ENCODE measurements around the gene PROSER3. TPM values are rescaled to one million over a fixed set of nuclear protein-coding genes. Genes with fewer than 3 reads are reported as not detected.
A peak's percentile ranks its signal among the peaks of the same experiment; 100 is the strongest.

Gene PROSER3
- total and polyA plus RNA-seq, 2 of the 13 experiments (the other 11 are each of a cell fraction or from before 2014, with no cell fraction given) = 5.1 to 5.7 TPM

GRCh38 chr19:35748106-35749020, 9.6 kb upstream of the PROSER3 start, which contains the start of gene LIN37 (continued):
- TF ChIP-seq POLR2AphosphoS2 (IDR thresholded peaks at IDR 0.05; ENCODE audit: low read depth, low read length) = no peak
- no peak for TF ChIP-seq ETV6 (CRISPR knock-in tag; conservative IDR thresholded peaks at IDR 0.05)
- TF ChIP-seq CREB1 (IDR thresholded peaks at IDR 0.05) = peak; percentile 84
- TF ChIP-seq CREB1 (CRISPR knock-in tag; IDR thresholded peaks at IDR 0.05) = peak; percentile 96
- no peak for TF ChIP-seq RBM39 (IDR thresholded peaks at IDR 0.05; ENCODE audit: low read depth, low read length, poor library complexity, severe bottlenecking)
- no peak for TF ChIP-seq FOXP1 (IDR thresholded peaks at IDR 0.05)
- no peak for TF ChIP-seq FOXP1 (CRISPR knock-in tag; IDR thresholded peaks at IDR 0.05)
- TF ChIP-seq ATRX (CRISPR knock-in tag; IDR thresholded peaks at IDR 0.05; ENCODE audit: borderline replicate concordance) = no peak
- TF ChIP-seq BATF2 (CRISPR knock-in tag; IDR thresholded peaks at IDR 0.05) = no peak
- TF ChIP-seq TGIF2 (CRISPR knock-in tag; IDR thresholded peaks at IDR 0.05) = no peak
- TF ChIP-seq TP53 (CRISPR knock-in tag; conservative IDR thresholded peaks at IDR 0.05) = 0 out of 2 replicates have a peak, but pooled peaks have one; percentile 40
- TF ChIP-seq ZNF343 (CRISPR knock-in tag; IDR thresholded peaks at IDR 0.05) = no peak
- peak; percentile 59 for TF ChIP-seq U2AF1 (optimal IDR thresholded peaks at IDR 0.05; ENCODE audit: low read depth, low read length)
- no peak for TF ChIP-seq ZNF775 (CRISPR knock-in tag; IDR thresholded peaks at IDR 0.05; ENCODE audit: borderline replicate concordance)
- TF ChIP-seq, protein P1, sequence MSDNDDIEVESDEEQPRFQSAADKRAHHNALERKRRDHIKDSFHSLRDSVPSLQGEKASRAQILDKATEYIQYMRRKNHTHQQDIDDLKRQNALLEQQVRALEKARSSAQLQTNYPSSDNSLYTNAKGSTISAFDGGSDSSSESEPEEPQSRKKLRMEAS (IDR thresholded peaks at IDR 0.05) = 0 out of 2 replicates have a peak, but pooled peaks have one; percentile 70
- TF ChIP-seq PAXIP1 (CRISPR knock-in tag; conservative IDR thresholded peaks at IDR 0.05) = peak; percentile 50
- TF ChIP-seq ZC3H4 (CRISPR knock-in tag; IDR thresholded peaks at IDR 0.05; ENCODE audit: borderline replicate concordance) = no peak
- TF ChIP-seq ZNF570 (CRISPR knock-in tag; IDR thresholded peaks at IDR 0.05; ENCODE audit: borderline replicate concordance) = no peak
- no peak for TF ChIP-seq MAFG (CRISPR knock-in tag; IDR thresholded peaks at IDR 0.05)
- TF ChIP-seq, protein P2, sequence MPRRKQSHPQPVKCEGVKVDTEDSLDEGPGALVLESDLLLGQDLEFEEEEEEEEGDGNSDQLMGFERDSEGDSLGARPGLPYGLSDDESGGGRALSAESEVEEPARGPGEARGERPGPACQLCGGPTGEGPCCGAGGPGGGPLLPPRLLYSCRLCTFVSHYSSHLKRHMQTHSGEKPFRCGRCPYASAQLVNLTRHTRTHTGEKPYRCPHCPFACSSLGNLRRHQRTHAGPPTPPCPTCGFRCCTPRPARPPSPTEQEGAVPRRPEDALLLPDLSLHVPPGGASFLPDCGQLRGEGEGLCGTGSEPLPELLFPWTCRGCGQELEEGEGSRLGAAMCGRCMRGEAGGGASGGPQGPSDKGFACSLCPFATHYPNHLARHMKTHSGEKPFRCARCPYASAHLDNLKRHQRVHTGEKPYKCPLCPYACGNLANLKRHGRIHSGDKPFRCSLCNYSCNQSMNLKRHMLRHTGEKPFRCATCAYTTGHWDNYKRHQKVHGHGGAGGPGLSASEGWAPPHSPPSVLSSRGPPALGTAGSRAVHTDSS (CRISPR knock-in tag; conservative IDR thresholded peaks at IDR 0.05) = no peak
- TF ChIP-seq ZNF598 (CRISPR knock-in tag; IDR thresholded peaks at IDR 0.05; ENCODE audit: borderline replicate concordance) = 0 out of 2 replicates have a peak, but pooled peaks have one; percentile 37
- peak; percentile 99 for TF ChIP-seq CREM (IDR thresholded peaks at IDR 0.05)
- no peak for TF ChIP-seq CREM (CRISPR knock-in tag; IDR thresholded peaks at IDR 0.05)
- no peak for TF ChIP-seq EEA1 (CRISPR knock-in tag; IDR thresholded peaks at IDR 0.05; ENCODE audit: borderline replicate concordance)

Measured in HepG2 (cell line).